Uterus (tissue), 2 donors: ENCODE results near the gene KRTAP29-1.

ENCODE experiments used
- CTCF ChIP-seq, 4 experiments: fragments of 200-600 bp in 2 of 4; fragments of 450-650 bp in 2 of 4; sonication (generic) in 2 of 4; IDR thresholded peaks; one replicate each; pipeline ENCODE4 v1.5.1; 2016 to 2019; ENCODE audit warnings: antibody characterized with exemption in 4 of 4, mild to moderate bottlenecking in 2 of 4, moderate library complexity in 1 of 4
- POLR2A ChIP-seq, 2 donors: fragments of 450-650 bp; IDR thresholded peaks; one replicate each; pipeline ENCODE4 v1.6.1; 2016; ENCODE audit warnings: antibody characterized with exemption in 2 of 2, mild to moderate bottlenecking in 1 of 2, moderate library complexity in 1 of 2

GRCh38 chr17:41304091-41304490, 1.4 kb upstream of the KRTAP29-1 start:
- TF ChIP-seq CTCF (IDR thresholded peaks at IDR 0.05) = no peak
- TF ChIP-seq POLR2A (IDR thresholded peaks at IDR 0.05) = no peak
